Transverse colon (tissue), 4 donors: Measurements from ENCODE around the gene OR13G1. TPM values are rescaled to one million over a fixed set of nuclear protein-coding genes. Genes with fewer than 3 reads are reported as not detected.
"Not testable (repeated sequence)": the region's sequence is repeated elsewhere in the genome, so short reads cannot be mapped to it uniquely, and the experiment has no call there.

Source experiments
- DNase-seq: peaks from one replicate; pipeline ENCODE4 v3.0.0-alpha.2; 2019
- H3K27ac ChIP-seq, 4 donors: fragments of 200-600 bp; sonication (generic); 2 replicates each; pipeline ENCODE4 v1.5.1; 2016 to 2018; ENCODE audit warnings: inconsistent platforms in 4 of 4
- H3K27me3 ChIP-seq: fragments of 200-600 bp; sonication (generic); 2 replicates; pipeline ENCODE4 v1.5.1; 2017; ENCODE audit warnings: inconsistent platforms
- H3K36me3 ChIP-seq, 4 donors: fragments of 200-600 bp; sonication (generic); 2 replicates each; pipeline ENCODE4 v1.5.1; 2017 to 2019; ENCODE audit warnings: inconsistent platforms in 4 of 4
- H3K4me1 ChIP-seq, 4 donors: fragments of 200-600 bp; sonication (generic); 2 replicates each; pipeline ENCODE4 v1.5.1; 2017 to 2020; ENCODE audit warnings: inconsistent platforms in 4 of 4
- H3K4me3 ChIP-seq, 4 donors: fragments of 200-600 bp; sonication (generic); 1 replicate in 1 of 4; 2 replicates in 3 of 4; pipeline versions ENCODE4 v1.5.1 to v1.6.1; 2017 to 2019; ENCODE audit warnings: inconsistent platforms in 4 of 4
- H3K9me3 ChIP-seq, 2 donors: fragments of 200-600 bp; sonication (generic); 2 replicates each; pipeline ENCODE4 v1.5.1; 2017 to 2019; ENCODE audit warnings: inconsistent platforms in 2 of 2
- CTCF ChIP-seq, 5 experiments: fragments of 200-600 bp in 3 of 5; fragments of 450-650 bp in 2 of 5; sonication (generic) in 3 of 5; IDR thresholded peaks; 1 replicate in 2 of 5; 2 replicates in 3 of 5; pipeline ENCODE4 v1.5.1; 2016 to 2017; ENCODE audit warnings: antibody characterized with exemption in 5 of 5, inconsistent platforms in 3 of 5, mild to moderate bottlenecking in 2 of 5, moderate library complexity in 1 of 5
- EP300 ChIP-seq: sonication (generic); formaldehyde crosslinking; IDR thresholded peaks from one replicate; pipeline ENCODE4 v1.6.1; 2017; ENCODE audit warnings: antibody characterized with exemption, low read depth
- POLR2A ChIP-seq: fragments of 450-650 bp; IDR thresholded peaks from one replicate; pipeline ENCODE4 v1.6.1; 2016; ENCODE audit warnings: antibody characterized with exemption, mild to moderate bottlenecking, moderate library complexity
- POLR2AphosphoS5 ChIP-seq, 3 donors: sonication (generic); formaldehyde crosslinking; IDR thresholded peaks; one replicate each; pipeline ENCODE4 v1.6.1; 2016; ENCODE audit warnings: antibody characterized with exemption in 3 of 3
- WGBS, 2 donors: methylation state at CpG; one replicate each; pipeline ENCODE4 v1.1.5; 2018; ENCODE audit warnings: low coverage in 1 of 2; 5-methylcytosine and 5-hydroxymethylcytosine counted together
- in situ Hi-C, 4 donors: fragments of 200-750 bp; cut with MboI; loops; one replicate each; pipeline versions ENCODE4 v1.15.0 to v1.15.1; 2017; ENCODE audit warnings: low sequenced_read_pairs in 3 of 4, low pct_ligation_motif_present in 1 of 4, low pct_unique_long_range_greater_than_20kb in 1 of 4
- intact Hi-C: fragments of 100-400 bp; cut with DNase I; formaldehyde crosslinking; loops from one replicate; pipeline ENCODE4 v1.15.1; 2023; ENCODE audit warnings: low total_unique reads
- total RNA-seq, 4 donors: library from RNA; depleted of rRNA; stranded (reverse); fragments of >200 nt; gene quantifications; one replicate each; pipeline ENCODE4 v1.1.0, GENCODE V29; 2016

OR13G1 gene
- total RNA-seq = not detected

- H3K27me3 ChIP-seq = no peaks in the 10 kb centered on the region
- no peak for DNase-seq
- H3K9me3 ChIP-seq = no peaks in the 10 kb centered on the region
- no peak within 1 kb of the TSS for H3K4me3 ChIP-seq
- intact Hi-C loops = no loop called here
- TF ChIP-seq CTCF (IDR thresholded peaks at IDR 0.05) = no peak
- no peak for TF ChIP-seq EP300
- TF ChIP-seq POLR2AphosphoS5 (IDR thresholded peaks at IDR 0.05) = no peak
- TF ChIP-seq POLR2A = no peak
- in situ Hi-C loops = no loop called here
- H3K4me1 ChIP-seq = no peaks in the 10 kb centered on the region
- H3K36me3 ChIP-seq = no peaks in the 10 kb centered on the region
- H3K27ac ChIP-seq = no peak within 1 kb of the TSS
- 54 to 81% methylated on average over 1 of the region's 1 CpG for WGBS, 2 donors
Observed at GRCh38 chr1:247679639-247680038, at the start of gene OR13G1. OR13G1 (minus strand) TSS chr1:247679739; CDS start chr1:247673041, 6,698 bp downstream.

GRCh38 chr1:247721222-247721621 is 41.7 kb upstream of the OR13G1 start:
- Histone ChIP-seq H3K27me3 (no peaks in the 10 kb centered on the region), H3K27ac (no peak overlapping the region), H3K36me3 (no peaks in the 10 kb centered on the region), H3K9me3 (no peaks in the 10 kb centered on the region), H3K4me3 (no peak overlapping the region), H3K4me1 (no peaks in the 10 kb centered on the region)
- 93 to 96% methylated on average over 4 of the region's 4 CpGs for WGBS, 2 donors
- no peak for TF ChIP-seq EP300
- no peak for TF ChIP-seq CTCF (IDR thresholded peaks at IDR 0.05)
- no peak for TF ChIP-seq POLR2AphosphoS5 (IDR thresholded peaks at IDR 0.05)
- no peak for TF ChIP-seq POLR2A
- DNase-seq = no peak
- intact Hi-C loops (no loop called here), in situ Hi-C loops (no loop called here)

GRCh38 chr1:247716546-247716945 is 37.0 kb upstream of the OR13G1 start, which contains the start of gene OR6F1:
OR6F1 (minus strand) TSS chr1:247716646; CDS start chr1:247712755, 3,891 bp downstream.
- Histone ChIP-seq H3K27me3 (no peaks in the 10 kb centered on the region), H3K4me3 (no peak within 1 kb of the TSS), H3K27ac (no peak within 1 kb of the TSS), H3K36me3 (no peaks in the 10 kb centered on the region), H3K4me1 (no peaks in the 10 kb centered on the region), H3K9me3 (no peaks in the 10 kb centered on the region)
- intact Hi-C loops = no loop called here
- no peak for TF ChIP-seq POLR2AphosphoS5 (IDR thresholded peaks at IDR 0.05)
- TF ChIP-seq EP300 = no peak
- no peak for TF ChIP-seq CTCF (IDR thresholded peaks at IDR 0.05)
- TF ChIP-seq POLR2A = no peak
- 89 to 94% methylated on average over 3 of the region's 3 CpGs for WGBS, 2 donors
- in situ Hi-C loops = no loop called here
- no peak for DNase-seq

- H3K4me3 ChIP-seq = no peak overlapping the region
- no peak for DNase-seq
Observed at GRCh38 chr1:247713753-247714152, 34.2 kb upstream of the OR13G1 start.

GRCh38 chr1:247710681-247711080 is 31.1 kb upstream of the OR13G1 start:
- H3K9me3 ChIP-seq, in situ Hi-C loops, H3K4me3 ChIP-seq, H3K27me3 ChIP-seq, H3K4me1 ChIP-seq, H3K36me3 ChIP-seq, DNase-seq, intact Hi-C loops, H3K27ac ChIP-seq: not testable (repeated sequence)
- WGBS, 2 donors = 98 to 100% methylated on average over 1 to 8 of the region's 8 CpGs

More at GRCh38 chr1:247713753-247714152, 34.2 kb upstream of the OR13G1 start:
- intact Hi-C loops = no loop called here
- WGBS, 2 donors = 94 to 96% methylated on average over 7 of the region's 7 CpGs
- in situ Hi-C loops = no loop called here
- H3K9me3 ChIP-seq = no peaks in the 10 kb centered on the region
- no peaks in the 10 kb centered on the region for H3K36me3 ChIP-seq
- no peak for TF ChIP-seq EP300
- TF ChIP-seq POLR2A = no peak
- no peak for TF ChIP-seq CTCF (IDR thresholded peaks at IDR 0.05)
- TF ChIP-seq POLR2AphosphoS5 (IDR thresholded peaks at IDR 0.05) = no peak
- no peaks in the 10 kb centered on the region for H3K27me3 ChIP-seq
- H3K27ac ChIP-seq = no peak overlapping the region
- no peaks in the 10 kb centered on the region for H3K4me1 ChIP-seq
